ENCODE measurements around the gene OR2G6.
"Not testable (repeated sequence)": the region's sequence is repeated elsewhere in the genome, so short reads cannot be mapped to it uniquely, and the experiment has no call there.

OR2G6 gene

GRCh38 chr1:248507773-248508172 is at the start of gene OR2G6:
Gene OR2G6, plus strand, starts transcription at chr1:248508073. Its CDS starts 13,574 bp downstream, at chr1:248521647.
- not testable (repeated sequence) for DNase-seq

GRCh38 chr1:248459117-248459516 is 48.8 kb upstream of the OR2G6 start:
- DNase-seq: not testable (repeated sequence)

- no peak for DNase-seq
These were observed 36.7 kb upstream of the OR2G6 start for GRCh38 chr1:248471154-248471553.

- DNase-seq: not testable (repeated sequence)
These were observed 35.8 kb upstream of the OR2G6 start for GRCh38 chr1:248472111-248472510.

GRCh38 chr1:248473051-248473450 is 34.8 kb upstream of the OR2G6 start, which contains the start of gene OR2T3:
Gene OR2T3, plus strand, starts transcription at chr1:248473351. Its CDS starts 0 bp downstream, at chr1:248473351.
- DNase-seq: not testable (repeated sequence)

GRCh38 chr1:248475660-248476059 is 32.2 kb upstream of the OR2G6 start:
- not testable (repeated sequence) for DNase-seq

GRCh38 chr1:248481686-248482579 is 25.9 kb upstream of the OR2G6 start:
- DNase-seq: not testable (repeated sequence)

GRCh38 chr1:248488289-248488688 is 19.6 kb upstream of the OR2G6 start, which contains the start of gene OR2T5:
Gene OR2T5, plus strand, starts transcription at chr1:248488589. Its CDS starts 0 bp downstream, at chr1:248488589.
- not testable (repeated sequence) for DNase-seq

- DNase-seq: not testable (repeated sequence)
These were observed 11.2 kb upstream of the OR2G6 start for GRCh38 chr1:248496661-248497060.

- DNase-seq: not testable (repeated sequence)
These were observed 7.4 kb upstream of the OR2G6 start for GRCh38 chr1:248500305-248501035.

GRCh38 chr1:248510217-248510616 is 2.3 kb downstream of the OR2G6 start:
- DNase-seq: not testable (repeated sequence)

GRCh38 chr1:248521856-248522255 is 14.0 kb downstream of the OR2G6 start:
- DNase-seq: no peak

GRCh38 chr1:248537449-248537848 is 29.6 kb downstream of the OR2G6 start:
- not testable (repeated sequence) for DNase-seq

GRCh38 chr1:248547383-248547782 is 39.5 kb downstream of the OR2G6 start:
- DNase-seq: not testable (repeated sequence)

GRCh38 chr1:248551027-248551426 is 43.2 kb downstream of the OR2G6 start:
- not testable (repeated sequence) for DNase-seq

GRCh38 chr1:248562672-248563071 is 54.8 kb downstream of the OR2G6 start, which contains the start of gene OR2T29:
Gene OR2T29, minus strand, starts transcription at chr1:248562772. Its CDS starts 3,281 bp downstream, at chr1:248559491.
- not testable (repeated sequence) for DNase-seq

GRCh38 chr1:248565530-248566373 is 57.9 kb downstream of the OR2G6 start:
- not testable (repeated sequence) for DNase-seq

- DNase-seq: not testable (repeated sequence)
These were observed 61.2 kb downstream of the OR2G6 start for GRCh38 chr1:248569049-248569448.

GRCh38 chr1:248570811-248571210 is 62.9 kb downstream of the OR2G6 start:
- not testable (repeated sequence) for DNase-seq

GRCh38 chr1:248572049-248572448 is 64.2 kb downstream of the OR2G6 start:
- DNase-seq: not testable (repeated sequence)

- not testable (repeated sequence) for DNase-seq
These were observed 66.0 kb downstream of the OR2G6 start for GRCh38 chr1:248573856-248574255.

- not testable (repeated sequence) for DNase-seq
These were observed 66.8 kb downstream of the OR2G6 start, which contains the start of gene OR2T34 for GRCh38 chr1:248574657-248575056. Gene OR2T34, minus strand, starts transcription at chr1:248574757. Its CDS starts 0 bp downstream, at chr1:248574757.

Measured in NCI-H526 (cell line).